KMS-11 (cell line): ENCODE results near the gene ADIPOR2.

ENCODE experiments used
- H2AFZ ChIP-seq: fragments of 200-600 bp; sonication (generic); 2 replicates; pipeline ENCODE4 v1.6.1; 2016; ENCODE audit warnings: antibody characterized with exemption, mixed run types, low read depth
- H3K27ac ChIP-seq: fragments of 200-600 bp; sonication (generic); 2 replicates; pipeline ENCODE4 v1.6.1; 2016; ENCODE audit warnings: mild to moderate bottlenecking, mixed run types
- H3K27me3 ChIP-seq: fragments of 200-600 bp; sonication (generic); 2 replicates; pipeline ENCODE4 v1.6.1; 2017; ENCODE audit warnings: mild to moderate bottlenecking, low read depth, mixed run types, moderate library complexity; ENCODE audit not compliant: insufficient read depth
- H3K36me3 ChIP-seq: fragments of 200-600 bp; sonication (generic); 2 replicates; pipeline ENCODE4 v1.6.1; 2017; ENCODE audit warnings: mild to moderate bottlenecking, mixed run types; ENCODE audit not compliant: insufficient read depth
- H3K4me1 ChIP-seq: fragments of 200-600 bp; sonication (generic); 2 replicates; pipeline ENCODE4 v1.6.1; 2016; ENCODE audit warnings: mild to moderate bottlenecking, low read depth, mixed run types; ENCODE audit not compliant: poor library complexity, severe bottlenecking
- H3K4me2 ChIP-seq: fragments of 200-600 bp; sonication (generic); 2 replicates; pipeline ENCODE4 v1.7.0; 2016; ENCODE audit warnings: mild to moderate bottlenecking, mixed run types
- H3K4me3 ChIP-seq: fragments of 200-600 bp; sonication (generic); IDR thresholded peaks from 2 replicates; pipeline ENCODE4 v1.6.1; 2017; ENCODE audit warnings: low read depth, low read length, mixed read lengths; ENCODE audit not compliant: insufficient read depth
- H3K79me2 ChIP-seq: fragments of 200-600 bp; sonication (generic); 2 replicates; pipeline ENCODE4 v1.6.1; 2016; ENCODE audit warnings: low read depth, mixed run types; ENCODE audit not compliant: insufficient read depth
- H3K9ac ChIP-seq: fragments of 200-600 bp; sonication (generic); 2 replicates; pipeline ENCODE4 v1.6.1; 2016; ENCODE audit warnings: mild to moderate bottlenecking, mixed run types
- H4K20me1 ChIP-seq: fragments of 200-600 bp; sonication (generic); 2 replicates; pipeline ENCODE4 v1.6.1; 2016; ENCODE audit warnings: mild to moderate bottlenecking, mixed run types; ENCODE audit not compliant: insufficient read depth
- CTCF ChIP-seq: fragments of 200-600 bp; sonication (generic); conservative IDR thresholded peaks from 2 replicates; pipeline ENCODE4 v1.6.1; 2017; ENCODE audit warnings: low read depth, mild to moderate bottlenecking, antibody characterized with exemption, low read length, moderate library complexity, mixed read lengths

Gene ADIPOR2

GRCh38 chr12:1798641-1799020, 107.8 kb downstream of the ADIPOR2 start:
- H3K4me3 ChIP-seq = no peak overlapping the region
- no peak overlapping the region for H3K9ac ChIP-seq
- no peaks in the 10 kb centered on the region for H4K20me1 ChIP-seq
- H3K27ac ChIP-seq = no peak overlapping the region
- no peaks in the 10 kb centered on the region for H3K79me2 ChIP-seq
- H3K4me1 ChIP-seq = peaks cover 5% of the 10 kb centered on the region
- no peak overlapping the region for H3K4me2 ChIP-seq
- H3K36me3 ChIP-seq = no peaks in the 10 kb centered on the region
- H2AFZ ChIP-seq = no peak overlapping the region
- no peak for TF ChIP-seq CTCF
- H3K27me3 ChIP-seq = no peaks in the 10 kb centered on the region

- Histone ChIP-seq H3K4me3 (no peak overlapping the region), H2AFZ (no peak overlapping the region), H3K79me2 (no peaks in the 10 kb centered on the region), H3K9ac (no peak overlapping the region), H3K27ac (no peak overlapping the region), H3K4me2 (no peak overlapping the region), H4K20me1 (no peaks in the 10 kb centered on the region), H3K27me3 (no peaks in the 10 kb centered on the region), H3K36me3 (no peaks in the 10 kb centered on the region), H3K4me1 (peaks cover 5% of the 10 kb centered on the region)
- no peak for TF ChIP-seq CTCF
Observed at GRCh38 chr12:1799051-1799881, 108.4 kb downstream of the ADIPOR2 start.

- Histone ChIP-seq H3K4me3 (no peak overlapping the region), H3K9ac (no peak overlapping the region), H2AFZ (no peak overlapping the region), H3K4me1 (peaks cover 11% of the 10 kb centered on the region), H3K4me2 (no peak overlapping the region), H4K20me1 (no peaks in the 10 kb centered on the region), H3K27me3 (no peaks in the 10 kb centered on the region), H3K36me3 (no peaks in the 10 kb centered on the region), H3K27ac (no peak overlapping the region), H3K79me2 (no peaks in the 10 kb centered on the region)
- TF ChIP-seq CTCF = no peak
Observed at GRCh38 chr12:1799882-1800400, 109.1 kb downstream of the ADIPOR2 start.

GRCh38 chr12:1800401-1801302, 109.8 kb downstream of the ADIPOR2 start:
- no peak for TF ChIP-seq CTCF

More at GRCh38 chr12:1800401-1801302, 109.8 kb downstream of the ADIPOR2 start:
- H3K79me2 ChIP-seq = no peaks in the 10 kb centered on the region
- no peaks in the 10 kb centered on the region for H3K27me3 ChIP-seq
- H3K4me3 ChIP-seq = no peak overlapping the region
- H4K20me1 ChIP-seq = no peaks in the 10 kb centered on the region
- H3K9ac ChIP-seq = no peak overlapping the region
- H3K4me1 ChIP-seq = peaks cover 9% of the 10 kb centered on the region
- H3K27ac ChIP-seq = no peak overlapping the region
- H3K4me2 ChIP-seq = no peak overlapping the region
- no peaks in the 10 kb centered on the region for H3K36me3 ChIP-seq
- no peak overlapping the region for H2AFZ ChIP-seq
